Pancreas (tissue), 10 donors: ENCODE results near the gene NHERF2. TPM values are rescaled to one million over a fixed set of nuclear protein-coding genes. Genes with fewer than 3 reads are reported as not detected.

Experiments used
- ATAC-seq, 4 donors: fragments of 200-7000 bp; cut with Tn5 transposase; one replicate each; pipeline versions ENCODE4 v1.8.0 to v1.9.1; 2020; ENCODE audit warnings: mild to moderate bottlenecking in 4 of 4, moderate library complexity in 4 of 4
- DNase-seq, 6 donors: peaks; one replicate each; pipeline ENCODE4 v3.0.0-alpha.2; 2020
- FAIRE-seq: peaks from 2 replicates; lab custom pipeline; 2012; peaks lifted over from hg19 to GRCh38; lab: Jason Lieb, UNC
- H3K27ac ChIP-seq, 4 donors: fragments of 200-600 bp; sonication (generic); 1 replicate in 3 of 4; 2 replicates in 1 of 4; pipeline versions ENCODE4 v1.5.0 to v1.8.0; 2020
- H3K27me3 ChIP-seq, 4 donors: fragments of 200-600 bp; one replicate each; pipeline ENCODE4 v1.8.0; 2021
- H3K36me3 ChIP-seq, 3 donors: fragments of 200-600 bp; sonication (generic) in 1 of 3; one replicate each; pipeline versions ENCODE4 v1.5.0 to v1.8.0; 2020 to 2021
- H3K4me1 ChIP-seq, 3 donors: fragments of 200-600 bp; one replicate each; pipeline ENCODE4 v1.8.0; 2021
- H3K4me3 ChIP-seq, 4 donors: fragments of 200-600 bp; sonication (generic) in 2 of 4; one replicate each; pipeline versions ENCODE4 v1.5.0 to v1.8.0; 2020 to 2021
- H3K9me3 ChIP-seq, 4 donors: fragments of 200-600 bp; one replicate each; pipeline ENCODE4 v1.8.0; 2021
- CTCF ChIP-seq, 4 donors: fragments of 200-600 bp; sonication (generic) in 3 of 4; IDR thresholded peaks; one replicate each; pipeline versions ENCODE4 v1.5.0 to v1.8.0; 2021; ENCODE audit warnings: antibody characterized with exemption in 4 of 4
- WGBS, 2 donors: extraction: QIAGEN DNeasy Blood & Tissue Kit; methylation state at CpG; one replicate each; pipeline ENCODE4 v1.1.7; 2013; 5-methylcytosine and 5-hydroxymethylcytosine counted together
- intact Hi-C, 3 donors: fragments of 100-400 bp; cut with DNase I; formaldehyde crosslinking; loops; one replicate each; pipeline versions ENCODE4 v1.11.1 to v1.14.2; 2022
- polyA plus RNA-seq, 2 donors: library from polyadenylated mRNA; stranded (reverse); fragments of 200-250 nt; gene quantifications; one replicate each; pipeline ENCODE4 v1.2.3, GENCODE V29; 2013
- total RNA-seq, 6 donors: library from RNA; stranded (reverse); fragmentation: NEBNext Ultra II Directional in 4 of 6; extraction: Animal tissue kit (Norgen Biotek cat#: 25700) in 4 of 6; gene quantifications; one replicate each; pipeline versions ENCODE4 v1.2.1 to v1.2.4, GENCODE V29; 2021 to 2023
- donor health status: healthy with polysubstance abuse.
- donor health status: DM: no; HTN: no; CAD: no; lungs with moderate emphysema.
- donor health status: DM: no; HTN: no; CAD: no.
- donor health status: control.
- donor health status: control.
- donor health status: Bipolar disorder and iron deficiency.
- donor health status: DM: yes; HTN: yes; CAD: no.
- donor health status: DM: no; HTN: no; CAD: no.
- donor health status: DM: no; HTN: no; CAD: no.
- donor health status: DM: yes; HTN: yes; CAD: no.

Gene NHERF2
- total and polyA plus RNA-seq, 8 donors, result 14.7 to 144 (median 26.3) TPM

- WGBS, 2 donors, result 84 to 85% methylated on average over 19 to 20 of the region's 20 CpGs
- peak in 2 of 4 donors; percentile 24 to 29 for ATAC-seq
- H3K27me3 ChIP-seq, result no peaks in the 10 kb centered on the region
- TF ChIP-seq CTCF (IDR thresholded peaks at IDR 0.05), result no peak
- FAIRE-seq, result no peak
- H3K4me3 ChIP-seq, result no peak overlapping the region
- no peaks in the 10 kb centered on the region for H3K36me3 ChIP-seq
- no peaks in the 10 kb centered on the region for H3K4me1 ChIP-seq
- peak in 1 of 6 donors; percentile 70 for DNase-seq
- intact Hi-C loops, result no loop called here
- H3K9me3 ChIP-seq, result no peaks in the 10 kb centered on the region
- H3K27ac ChIP-seq, result no peak overlapping the region
Measured at GRCh38 chr16:2040787-2041522, 14.3 kb downstream of the NHERF2 start.

DNA sequence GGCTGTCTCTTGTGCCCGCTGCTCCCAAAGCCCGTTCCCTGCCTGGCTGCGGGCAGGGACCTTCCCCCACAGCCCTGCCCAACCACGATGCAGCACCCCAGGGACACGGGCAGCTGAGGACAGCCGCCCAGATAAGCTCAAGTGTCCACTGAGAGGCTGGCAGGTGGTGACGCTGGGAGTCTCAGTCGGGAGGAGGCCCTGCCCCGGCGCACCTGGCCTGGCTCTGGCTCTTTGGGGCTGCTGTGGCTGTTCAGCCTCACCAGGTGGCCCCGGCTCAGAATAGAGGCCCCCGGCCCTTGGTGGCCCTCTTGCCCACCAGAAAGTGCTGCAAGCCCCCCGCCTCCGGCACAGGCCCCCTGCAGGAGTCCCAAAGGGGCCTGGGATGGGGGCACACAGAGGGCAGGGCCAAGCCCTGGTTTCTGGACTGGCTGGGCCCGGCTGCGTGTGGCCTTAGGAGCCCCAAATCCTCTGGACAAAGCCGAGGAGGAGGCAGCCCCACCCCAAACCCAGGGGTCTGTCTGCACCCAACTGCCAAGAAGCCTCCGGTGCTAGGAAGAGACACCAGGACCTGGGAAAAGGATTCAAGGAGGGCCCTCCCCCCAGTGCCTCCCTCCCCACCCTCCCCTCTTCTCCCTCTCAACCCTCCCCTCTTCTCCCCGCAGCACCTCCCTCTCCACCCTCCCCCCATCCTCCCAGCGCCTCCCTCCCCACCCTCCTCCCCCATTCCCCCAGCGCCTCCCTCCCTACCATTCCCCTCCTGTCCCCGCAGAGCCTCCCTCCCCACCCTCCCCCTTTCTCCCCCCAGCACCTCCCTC is 15.7 kb downstream of the NHERF2 start:
- Histone ChIP-seq H3K27me3 (no peaks in the 10 kb centered on the region), H3K27ac (no peak overlapping the region), H3K36me3 (no peaks in the 10 kb centered on the region), H3K4me3 (no peak overlapping the region), H3K4me1 (peaks cover 0 to 4% (median 2%) of the 10 kb centered on the region in 3 donors), H3K9me3 (no peaks in the 10 kb centered on the region)
- WGBS, 2 donors, result 73 to 82% methylated on average over 15 to 22 of the region's 22 CpGs
- intact Hi-C loops, result no loop called here
- FAIRE-seq (no peak), DNase-seq (peak in 2 of 6 donors; percentile 58 to 80), ATAC-seq (peak in 2 of 4 donors; percentile 6 to 49)
- TF ChIP-seq CTCF (IDR thresholded peaks at IDR 0.05), result no peak

GRCh38 chr16:2042986-2043666 is 16.4 kb downstream of the NHERF2 start:
- FAIRE-seq (no peak), DNase-seq (peak in 1 of 6 donors; percentile 55), ATAC-seq (no peak)
- no peak for TF ChIP-seq CTCF (IDR thresholded peaks at IDR 0.05)
- Histone ChIP-seq H3K4me3 (no peak overlapping the region), H3K27me3 (no peaks in the 10 kb centered on the region), H3K36me3 (no peaks in the 10 kb centered on the region), H3K27ac (no peak overlapping the region), H3K9me3 (no peaks in the 10 kb centered on the region), H3K4me1 (peaks cover 0 to 4% (median 2%) of the 10 kb centered on the region in 3 donors)
- 80 to 84% methylated on average over 11 of the region's 11 CpGs for WGBS, 2 donors
- intact Hi-C loops, result no loop called here

GRCh38 chr16:2043667-2044451 is 17.2 kb downstream of the NHERF2 start:
- intact Hi-C loops, result no loop called here
- no peak overlapping the region for H3K4me3 ChIP-seq

More at GRCh38 chr16:2043667-2044451, 17.2 kb downstream of the NHERF2 start:
- no peak for TF ChIP-seq CTCF (IDR thresholded peaks at IDR 0.05)
- FAIRE-seq, result no peak
- Histone ChIP-seq H3K9me3 (no peaks in the 10 kb centered on the region), H3K27ac (no peak overlapping the region), H3K4me1 (peaks cover 0 to 7% (median 7%) of the 10 kb centered on the region in 3 donors), H3K36me3 (no peaks in the 10 kb centered on the region), H3K27me3 (no peaks in the 10 kb centered on the region)
- DNase-seq, result peak in 3 of 6 donors; percentile 33 to 70 (median 54)
- peak in 1 of 4 donors; percentile 2 for ATAC-seq
- WGBS, 2 donors, result 83 to 85% methylated on average over 23 to 26 of the region's 26 CpGs
